Epithelial cell of esophagus (primary cell): ENCODE data around the gene SLC26A4.

ENCODE experiments used
- DNase-seq: peaks from one replicate; pipeline ENCODE4 v3.0.0; 2010; ENCODE audit warnings: low read depth
- H3K4me3 ChIP-seq: 2 replicates; pipeline ENCODE4 v1.5.1; 2011; ENCODE audit warnings: mild to moderate bottlenecking, low read length, control low read depth
- CTCF ChIP-seq: IDR thresholded peaks from 2 replicates; pipeline ENCODE4 v1.5.1; 2011; ENCODE audit warnings: low read depth, mild to moderate bottlenecking, low read length, control low read depth, inconsistent platforms; ENCODE audit not compliant: insufficient read depth; ENCODE audit errors: missing control alignments

The SLC26A4 gene

GRCh38 chr7:107660381-107661080, at the start of gene SLC26A4:
Gene SLC26A4, plus strand, starts transcription at chr7:107660828. Its CDS starts 814 bp downstream, at chr7:107661642.
- H3K4me3 ChIP-seq: peak within 1 kb of the TSS; percentile 38
- DNase-seq: peak; percentile 4
- TF ChIP-seq CTCF: no peak

GRCh38 chr7:107613439-107613838, 47.2 kb upstream of the SLC26A4 start:
- TF ChIP-seq CTCF: no peak
- DNase-seq: no peak
- H3K4me3 ChIP-seq: no peak overlapping the region

GRCh38 chr7:107613948-107614347, 46.7 kb upstream of the SLC26A4 start:
- H3K4me3 ChIP-seq: no peak overlapping the region
- TF ChIP-seq CTCF: no peak
- DNase-seq: no peak

DNA sequence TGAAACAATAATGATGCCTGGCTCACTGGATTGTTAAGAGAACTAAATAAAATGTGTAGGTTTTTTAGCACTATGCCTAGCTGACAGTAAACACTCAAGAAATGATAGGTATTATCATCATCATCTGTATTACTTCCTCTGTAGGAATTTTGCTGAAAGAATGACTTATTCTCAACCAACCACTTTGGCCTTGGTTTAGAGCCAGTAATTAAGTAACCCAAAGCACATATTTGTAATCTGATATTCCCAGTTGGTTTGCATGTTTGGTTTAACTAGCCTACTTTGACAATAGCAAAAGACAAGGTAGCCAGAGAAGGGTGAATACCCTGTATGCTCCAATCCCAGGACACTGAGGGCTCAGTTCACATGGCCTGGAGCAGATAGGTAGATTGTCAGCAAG, 46.2 kb upstream of the SLC26A4 start:
- no peak overlapping the region for H3K4me3 ChIP-seq
- TF ChIP-seq CTCF: no peak
- DNase-seq: peak; percentile 66

DNA sequence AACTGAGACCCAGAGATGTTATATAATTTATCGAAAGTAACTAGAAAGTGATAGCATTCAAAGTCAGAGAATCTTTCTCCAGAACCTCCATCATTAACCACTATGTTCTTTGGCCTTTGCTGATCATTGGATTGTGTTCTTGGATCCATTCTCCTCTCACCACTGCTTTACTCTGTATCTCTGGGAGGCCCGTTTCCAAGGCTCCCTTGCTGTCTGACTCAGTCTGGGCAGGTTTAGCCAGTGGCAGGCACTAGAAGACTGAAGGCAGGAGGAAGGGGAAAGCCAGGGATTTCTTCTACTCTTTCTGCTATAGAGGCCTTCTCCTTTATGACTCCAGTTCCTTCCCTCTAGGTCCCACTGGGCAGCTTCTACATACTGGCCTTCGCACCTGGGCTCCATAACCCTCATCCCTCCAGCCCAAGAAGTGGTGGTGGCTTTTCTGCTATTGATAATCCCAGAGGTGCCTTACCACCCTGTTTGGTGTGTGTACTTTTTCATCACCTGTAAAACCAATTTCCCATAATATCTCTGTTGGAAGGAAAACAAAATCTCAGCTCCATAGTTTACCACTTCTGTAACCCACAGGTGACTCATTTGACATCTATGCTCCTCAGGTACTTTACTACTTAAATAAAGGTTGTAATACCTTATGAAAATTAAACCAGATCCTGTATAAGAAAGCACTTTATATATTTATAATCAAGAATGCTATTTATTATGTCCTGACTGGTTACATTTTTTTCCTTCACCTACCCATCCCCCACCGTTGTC, 44.5 kb upstream of the SLC26A4 start:
- H3K4me3 ChIP-seq: no peak overlapping the region
- TF ChIP-seq CTCF: no peak
- peak; percentile 52 for DNase-seq

DNA sequence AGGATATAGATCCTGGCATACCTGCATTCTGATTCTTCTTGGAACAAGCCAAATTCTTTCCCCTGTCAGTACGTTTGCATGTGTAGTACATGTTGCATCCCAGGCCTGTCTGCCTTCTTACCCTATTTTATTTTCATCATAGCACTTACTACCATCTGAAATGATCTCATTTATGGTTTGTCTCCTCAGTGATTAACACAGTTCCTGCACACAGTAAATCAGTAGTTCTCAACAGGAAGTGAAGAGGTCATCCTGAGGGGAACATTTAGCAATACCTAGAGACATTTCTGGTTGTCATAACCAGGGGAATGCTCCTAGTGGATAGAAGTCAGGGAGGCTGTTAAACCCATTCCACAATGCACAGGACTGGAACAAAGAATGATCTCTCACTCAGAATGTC, 38.2 kb upstream of the SLC26A4 start:
- no peak overlapping the region for H3K4me3 ChIP-seq
- DNase-seq: peak; percentile 74
- no peak for TF ChIP-seq CTCF
